HG02943 (cell line): Measurements from ENCODE around the gene SLC26A8.
"Not testable (repeated sequence)": the region's sequence is repeated elsewhere in the genome, so short reads cannot be mapped to it uniquely, and the experiment has no call there.

Experiments used
- ATAC-seq: cut with Tn5 transposase; IDR thresholded peaks from one replicate; pipeline ENCODE4 v1.9.1; 2021; ENCODE audit warnings: mild to moderate bottlenecking, low read depth, moderate library complexity; ENCODE audit not compliant: unreplicated experiment

SLC26A8 gene

GRCh38 chr6:35954333-35954732, 70.1 kb downstream of the SLC26A8 start:
- no peak for ATAC-seq

- no peak for ATAC-seq
These were observed 75.7 kb downstream of the SLC26A8 start for GRCh38 chr6:35948725-35949124.

GRCh38 chr6:35945650-35946025, 78.8 kb downstream of the SLC26A8 start:
- no peak for ATAC-seq

GRCh38 chr6:35943390-35943789, 81.1 kb downstream of the SLC26A8 start:
- no peak for ATAC-seq

- no peak for ATAC-seq
These were observed 82.1 kb downstream of the SLC26A8 start for GRCh38 chr6:35942355-35942754.

GRCh38 chr6:35941170-35941569, 83.3 kb downstream of the SLC26A8 start:
- ATAC-seq: not testable (repeated sequence)

- not testable (repeated sequence) for ATAC-seq
These were observed 84.4 kb downstream of the SLC26A8 start for GRCh38 chr6:35940014-35940413.

- ATAC-seq: not testable (repeated sequence)
These were observed 85.2 kb downstream of the SLC26A8 start for GRCh38 chr6:35939259-35939658.

GRCh38 chr6:35936681-35937359, 87.6 kb downstream of the SLC26A8 start:
- no peak for ATAC-seq

- ATAC-seq: no peak
These were observed 89.0 kb downstream of the SLC26A8 start for GRCh38 chr6:35935469-35935868.

- no peak for ATAC-seq
These were observed 90.6 kb downstream of the SLC26A8 start for GRCh38 chr6:35933844-35934243.

- ATAC-seq: not testable (repeated sequence)
These were observed 92.6 kb downstream of the SLC26A8 start for GRCh38 chr6:35931873-35932272.

GRCh38 chr6:35931120-35931561, 93.3 kb downstream of the SLC26A8 start:
- ATAC-seq: no peak

- ATAC-seq: no peak
These were observed 94.8 kb downstream of the SLC26A8 start for GRCh38 chr6:35929601-35930000.

- ATAC-seq: no peak
These were observed 97.8 kb downstream of the SLC26A8 start for GRCh38 chr6:35926509-35927215.

- ATAC-seq: no peak
These were observed 98.5 kb downstream of the SLC26A8 start for GRCh38 chr6:35925961-35926360.

GRCh38 chr6:35924146-35924545, 100.3 kb downstream of the SLC26A8 start:
- ATAC-seq: no peak

- ATAC-seq: no peak
These were observed 102.3 kb downstream of the SLC26A8 start for GRCh38 chr6:35922139-35922554.

- ATAC-seq: peak; percentile 64
These were observed 103.4 kb downstream of the SLC26A8 start, which contains the start of gene SRPK1 for GRCh38 chr6:35920793-35921732. Gene SRPK1, minus strand, starts transcription at chr6:35921098. Its CDS starts 42 bp downstream, at chr6:35921056.

- ATAC-seq: peak; percentile 24
These were observed 104.4 kb downstream of the SLC26A8 start for GRCh38 chr6:35919827-35920751.
